ENCODE measurements around the gene MICB.

The MICB gene

GRCh38 chr6:31462964-31463870 is 34.7 kb upstream of the MICB start:
- DNase-seq (ENCODE audit: extremely low read depth, low read depth), result no peak
- TF ChIP-seq, protein P1, sequence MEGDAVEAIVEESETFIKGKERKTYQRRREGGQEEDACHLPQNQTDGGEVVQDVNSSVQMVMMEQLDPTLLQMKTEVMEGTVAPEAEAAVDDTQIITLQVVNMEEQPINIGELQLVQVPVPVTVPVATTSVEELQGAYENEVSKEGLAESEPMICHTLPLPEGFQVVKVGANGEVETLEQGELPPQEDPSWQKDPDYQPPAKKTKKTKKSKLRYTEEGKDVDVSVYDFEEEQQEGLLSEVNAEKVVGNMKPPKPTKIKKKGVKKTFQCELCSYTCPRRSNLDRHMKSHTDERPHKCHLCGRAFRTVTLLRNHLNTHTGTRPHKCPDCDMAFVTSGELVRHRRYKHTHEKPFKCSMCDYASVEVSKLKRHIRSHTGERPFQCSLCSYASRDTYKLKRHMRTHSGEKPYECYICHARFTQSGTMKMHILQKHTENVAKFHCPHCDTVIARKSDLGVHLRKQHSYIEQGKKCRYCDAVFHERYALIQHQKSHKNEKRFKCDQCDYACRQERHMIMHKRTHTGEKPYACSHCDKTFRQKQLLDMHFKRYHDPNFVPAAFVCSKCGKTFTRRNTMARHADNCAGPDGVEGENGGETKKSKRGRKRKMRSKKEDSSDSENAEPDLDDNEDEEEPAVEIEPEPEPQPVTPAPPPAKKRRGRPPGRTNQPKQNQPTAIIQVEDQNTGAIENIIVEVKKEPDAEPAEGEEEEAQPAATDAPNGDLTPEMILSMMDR (IDR thresholded peaks at IDR 0.05; ENCODE audit: low read depth, low read length), result no peak

GRCh38 chr6:31464252-31465184 is 33.4 kb upstream of the MICB start:
- no peak for DNase-seq (ENCODE audit: extremely low read depth, low read depth)
- TF ChIP-seq, protein P1 (IDR thresholded peaks at IDR 0.05; ENCODE audit: low read depth, low read length), result no peak

- no peak for DNase-seq (ENCODE audit: extremely low read depth, low read depth)
- TF ChIP-seq, protein P1 (IDR thresholded peaks at IDR 0.05; ENCODE audit: low read depth, low read length), result no peak
These were observed 32.8 kb upstream of the MICB start for GRCh38 chr6:31465185-31465536.

GRCh38 chr6:31465718-31466117 is 32.2 kb upstream of the MICB start:
- TF ChIP-seq, protein P1 (IDR thresholded peaks at IDR 0.05; ENCODE audit: low read depth, low read length), result no peak
- DNase-seq (ENCODE audit: extremely low read depth, low read depth), result no peak

DNA sequence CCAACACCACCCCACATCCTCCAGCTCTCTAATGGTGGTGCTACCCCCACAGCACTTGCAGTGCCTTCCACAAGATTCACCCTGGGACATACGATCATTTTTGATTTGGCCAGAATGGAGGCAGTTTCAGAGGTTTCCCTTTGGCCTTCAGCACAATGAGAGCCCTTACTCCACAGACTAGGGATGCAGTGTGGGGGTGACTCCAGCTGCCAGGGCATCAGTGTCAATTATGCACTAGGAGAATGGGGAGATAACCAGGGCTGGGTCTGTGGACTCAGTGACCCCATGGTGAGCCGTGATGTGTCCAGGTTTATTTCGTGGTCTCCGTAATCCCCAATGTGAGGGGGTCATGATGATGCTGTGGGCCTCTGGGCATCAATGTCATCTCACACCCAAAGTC is 31.5 kb upstream of the MICB start:
- no peak for DNase-seq (ENCODE audit: extremely low read depth, low read depth)
- TF ChIP-seq, protein P1 (IDR thresholded peaks at IDR 0.05; ENCODE audit: low read depth, low read length), result no peak

- DNase-seq (ENCODE audit: extremely low read depth, low read depth), result no peak
- TF ChIP-seq, protein P1 (IDR thresholded peaks at IDR 0.05; ENCODE audit: low read depth, low read length), result no peak
These were observed 30.8 kb upstream of the MICB start for GRCh38 chr6:31467151-31467550.

DNA sequence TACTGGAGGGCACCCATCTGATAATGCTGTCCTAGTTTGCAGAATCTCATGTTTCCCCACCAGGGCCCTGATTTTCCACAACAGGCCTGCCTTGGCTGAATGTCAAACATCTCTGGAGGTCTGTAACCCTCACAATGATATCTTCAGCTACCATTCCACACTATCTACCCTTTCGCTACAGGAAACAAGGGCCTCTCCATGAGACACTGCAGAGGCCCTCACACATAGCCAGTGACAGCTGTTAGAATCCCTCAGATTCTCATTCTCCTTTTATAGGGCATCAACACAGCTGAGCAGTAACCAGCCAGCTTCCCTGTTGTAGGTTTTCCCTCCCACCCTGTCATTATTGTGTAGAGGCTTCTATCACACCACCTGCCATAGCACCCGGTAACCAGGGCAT is 29.6 kb upstream of the MICB start:
- no peak for DNase-seq (ENCODE audit: extremely low read depth, low read depth)
- TF ChIP-seq, protein P1 (IDR thresholded peaks at IDR 0.05; ENCODE audit: low read depth, low read length), result no peak

Data from AG09319 (cell line).